Endometrium (tissue), 2 donors: ENCODE results near the gene CEBPG.

Source experiments
- FAIRE-seq: peaks from 2 replicates; lab custom pipeline; 2012; peaks lifted over from hg19 to GRCh38; lab: Jason Lieb, UNC
- donor health status: control.
- donor health status: control.

The CEBPG gene

DNA sequence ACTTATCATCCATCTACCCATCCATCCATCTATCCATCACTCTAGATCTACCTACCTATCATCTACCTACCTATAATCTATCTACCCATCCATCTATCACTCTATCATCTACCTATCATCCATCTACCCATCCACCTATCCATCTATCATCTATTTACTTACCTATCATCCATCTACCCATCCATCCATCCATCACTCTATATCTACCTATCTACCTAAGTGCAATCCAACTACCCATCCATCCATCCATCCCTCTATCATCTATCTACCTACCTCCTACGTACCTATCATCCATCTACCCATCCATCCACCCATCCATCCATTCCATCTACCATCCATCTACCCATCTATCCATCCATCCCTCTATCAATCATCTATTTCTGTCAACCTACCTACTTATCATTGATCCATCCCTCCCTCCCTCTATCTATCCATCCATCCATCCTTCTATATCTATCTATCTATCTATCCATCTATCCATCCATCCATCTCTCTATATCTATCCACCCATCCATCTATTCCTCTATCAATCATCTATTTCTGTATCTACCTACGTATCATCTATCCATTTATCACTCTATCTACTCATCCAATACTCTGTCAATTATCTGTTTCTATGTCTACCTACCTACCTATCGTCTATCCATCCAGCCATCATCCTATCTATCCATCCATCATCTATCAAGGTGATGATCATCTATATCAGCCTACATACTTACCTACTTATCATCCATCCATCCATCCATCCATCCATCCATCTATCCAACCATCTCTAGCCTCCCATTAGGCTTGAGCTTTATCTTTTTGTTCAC lies 49.1 kb downstream of the CEBPG start:
- FAIRE-seq, result no peak

DNA sequence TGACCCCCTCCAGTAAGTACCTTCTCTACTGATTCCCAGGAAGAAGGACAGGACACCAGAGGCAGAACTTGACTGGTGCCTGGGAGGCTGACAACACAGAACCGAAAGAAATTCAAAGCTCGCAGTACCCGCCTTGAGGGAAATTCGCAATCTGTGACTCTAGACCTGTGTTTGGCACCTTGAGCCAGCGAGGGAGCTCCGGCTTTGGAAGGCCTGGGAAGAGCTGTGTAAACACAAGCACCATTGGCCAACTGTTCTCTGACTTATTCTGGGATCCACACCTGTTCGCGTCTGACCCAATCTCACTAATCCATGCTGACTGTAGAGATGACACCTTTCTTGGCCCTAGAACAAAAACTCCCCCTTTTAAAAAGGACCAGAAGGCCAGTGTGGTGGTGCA lies 50.7 kb downstream of the CEBPG start:
- no peak for FAIRE-seq

DNA sequence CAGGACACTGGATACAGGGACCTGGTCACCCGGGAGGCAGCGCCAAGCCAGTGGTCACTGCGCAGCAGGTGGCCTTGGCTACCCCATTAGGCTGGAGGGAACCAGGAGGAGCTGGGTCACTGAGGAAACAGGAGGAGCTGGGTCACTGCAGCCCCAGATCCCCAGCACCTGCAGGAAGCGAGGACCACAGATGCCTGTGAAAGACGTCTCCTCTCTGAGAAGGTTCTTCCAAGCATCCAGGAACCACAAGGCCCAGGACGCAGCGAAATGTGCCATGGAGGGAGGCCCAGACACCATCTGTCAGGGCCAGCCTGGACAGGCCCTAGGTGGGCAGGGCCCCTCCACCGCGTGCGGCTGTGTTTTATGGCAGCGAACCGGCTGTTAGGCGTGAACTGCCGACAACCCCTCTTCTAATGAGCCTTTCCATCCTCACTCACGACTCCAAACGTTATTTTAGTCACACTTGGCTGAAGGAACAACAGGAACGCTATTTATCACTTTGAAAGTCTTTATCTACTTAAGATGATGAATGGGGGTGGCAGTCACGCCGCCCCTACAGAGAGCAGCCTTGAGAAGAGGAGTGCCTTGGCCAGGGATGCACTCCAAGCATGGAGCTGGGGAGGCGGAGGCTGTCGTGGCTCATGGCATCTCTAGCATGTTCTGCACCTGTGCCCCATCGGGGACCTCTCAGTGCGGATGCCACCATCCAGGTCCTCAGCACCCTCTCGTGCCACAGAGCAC lies 53.3 kb downstream of the CEBPG start:
- FAIRE-seq, result no peak

DNA sequence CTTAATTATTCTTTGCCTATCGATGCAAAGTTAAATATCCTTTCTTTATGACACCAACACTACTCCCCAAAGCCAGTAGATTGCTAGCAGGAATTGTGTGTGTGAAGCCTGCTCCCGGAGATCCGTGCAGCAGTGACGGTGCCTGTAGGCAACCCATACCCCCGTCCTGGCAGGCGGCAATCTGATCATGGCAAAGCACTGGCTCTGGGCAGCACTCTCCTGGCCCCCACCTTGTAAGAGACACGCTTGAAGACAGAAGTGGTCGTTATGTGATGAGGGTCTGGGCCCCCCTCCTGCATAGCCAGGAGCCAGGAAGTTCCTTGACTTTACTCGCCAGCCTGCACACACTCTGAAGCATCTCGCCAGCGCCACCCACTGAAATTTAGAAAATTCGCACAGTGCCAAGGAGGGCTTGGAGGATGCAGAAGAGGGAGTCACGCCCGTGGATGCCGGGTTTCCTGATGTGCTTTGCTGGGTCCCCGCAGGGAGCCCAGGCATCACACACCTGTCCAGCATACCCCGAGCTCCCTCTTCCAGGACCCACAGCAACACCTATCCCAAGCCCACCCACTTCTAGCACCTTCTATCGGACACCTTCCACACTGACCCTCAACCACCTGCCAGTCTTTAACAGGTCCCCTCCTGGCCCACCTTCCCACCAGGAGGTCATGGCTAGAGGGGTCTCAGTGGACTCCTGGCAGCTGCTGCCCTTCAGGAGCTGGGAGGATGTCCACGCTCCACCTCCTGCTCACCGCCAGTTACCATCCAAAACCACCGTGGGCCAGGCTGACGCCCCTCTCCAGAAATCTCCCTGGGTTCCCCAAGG lies 54.5 kb downstream of the CEBPG start:
- FAIRE-seq, result no peak

DNA sequence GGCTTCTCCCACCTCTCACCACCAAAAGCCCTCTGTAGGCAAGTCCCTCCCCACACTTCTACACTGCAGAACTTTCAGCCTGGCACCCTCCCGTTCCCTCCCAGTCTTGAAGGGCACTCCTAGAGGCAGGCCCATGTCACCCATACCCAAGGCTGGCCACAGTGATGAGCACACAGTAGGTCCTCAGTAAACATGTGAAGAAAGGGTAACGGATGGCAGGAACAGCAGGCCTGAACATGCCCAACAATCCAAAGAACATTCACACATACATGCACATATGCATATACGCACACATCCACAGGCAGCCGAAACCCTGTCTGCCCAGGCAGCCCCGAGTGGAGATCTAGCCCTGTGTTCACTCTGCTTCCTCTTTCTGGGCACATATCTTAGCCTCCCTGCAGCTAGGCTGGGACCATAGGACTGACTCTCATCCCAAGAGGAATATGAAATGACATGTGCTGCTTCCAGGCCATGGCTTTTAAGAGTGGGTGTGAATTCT lies 55.2 kb downstream of the CEBPG start:
- FAIRE-seq, result no peak

DNA sequence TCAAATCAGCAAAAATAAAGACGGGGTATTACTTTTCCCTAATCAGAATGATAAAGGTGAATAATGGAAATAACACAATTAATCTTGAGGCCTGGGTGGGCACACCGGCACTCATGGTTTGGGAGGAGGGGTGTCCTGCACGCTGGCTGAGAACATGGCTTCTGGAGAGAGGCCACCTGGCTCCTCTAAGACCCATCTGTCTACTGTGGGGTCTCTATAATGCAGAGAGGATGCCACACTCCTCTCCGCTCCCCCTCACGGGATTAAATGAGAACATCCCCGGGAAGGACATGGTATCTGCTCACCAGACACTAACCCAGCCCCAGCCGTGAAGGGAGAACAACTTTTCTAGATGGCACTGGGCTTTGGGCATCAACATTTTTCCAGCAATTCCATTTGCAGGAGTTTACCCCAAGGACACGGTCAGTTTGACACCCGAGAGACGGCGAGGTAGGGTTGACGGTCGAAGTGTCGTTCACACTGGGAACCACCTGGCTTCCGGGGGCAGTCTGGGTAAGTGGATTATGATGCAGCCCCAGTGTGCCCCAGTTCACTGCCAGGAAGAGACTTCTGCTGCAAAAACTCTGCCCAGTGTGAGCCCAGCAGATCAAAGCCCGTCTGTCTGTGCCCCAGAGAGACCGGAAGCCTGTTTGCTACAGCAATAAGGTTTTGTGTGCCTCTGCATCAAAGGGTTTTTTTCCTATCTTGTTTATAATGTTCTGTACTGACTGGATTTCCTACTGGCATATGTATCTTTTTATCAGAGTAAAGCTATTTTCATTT lies 56.6 kb downstream of the CEBPG start:
- no peak for FAIRE-seq

DNA sequence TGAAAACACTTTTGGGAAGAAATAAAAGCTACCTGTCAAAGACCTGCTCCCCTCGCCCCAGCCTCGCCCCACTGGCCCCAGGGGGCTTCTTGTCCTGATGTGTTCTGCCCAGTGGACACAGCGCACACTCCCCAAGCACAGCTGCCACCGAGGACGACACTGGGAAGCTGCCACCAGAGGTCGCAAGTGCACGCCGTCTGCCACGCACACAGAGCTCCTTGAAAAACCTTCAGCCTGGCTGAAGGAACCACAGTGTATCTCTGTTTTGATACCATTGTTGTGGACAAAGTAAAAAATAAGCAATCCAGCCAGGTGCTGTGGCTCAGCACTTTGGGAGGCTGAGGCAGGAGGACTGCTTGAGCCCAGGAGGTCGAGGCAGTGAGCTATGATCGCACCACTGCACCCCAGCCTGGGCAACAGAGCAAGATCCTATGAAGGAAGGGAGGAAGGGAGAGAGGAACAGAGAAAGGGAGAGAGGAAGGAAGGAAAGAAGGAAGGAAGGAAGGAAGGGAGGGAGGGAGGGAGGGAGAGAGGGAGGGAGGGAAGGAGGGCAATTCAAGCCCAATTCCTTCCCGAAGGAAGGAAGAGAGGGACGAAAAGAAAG lies 57.3 kb downstream of the CEBPG start:
- no peak for FAIRE-seq

DNA sequence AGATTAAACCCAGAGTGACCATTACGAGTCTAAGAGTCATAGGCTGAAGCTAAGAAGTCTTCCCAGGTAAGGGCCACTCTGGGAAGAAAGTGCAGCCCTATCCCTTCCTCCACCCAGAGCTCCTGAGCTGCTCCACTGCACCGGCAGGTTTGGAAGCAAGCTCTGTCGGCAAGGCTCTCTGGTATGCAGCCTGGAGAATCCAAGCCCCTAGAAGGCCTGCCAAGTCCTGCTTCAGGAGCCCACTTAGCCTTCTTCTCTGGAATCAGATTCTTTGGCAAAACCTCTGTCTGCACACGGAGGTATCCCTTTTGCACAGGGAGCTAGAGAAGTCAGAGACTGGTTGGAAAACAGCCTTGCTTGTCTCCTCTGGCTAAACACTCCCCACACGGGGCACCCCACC lies 58.5 kb downstream of the CEBPG start:
- FAIRE-seq, result no peak
